Anterior cingulate cortex (tissue), 58 donors: ENCODE data around the gene TEX14.

Experiments used
- DNase-seq, 58 donors: peaks; one replicate each; lab custom pipeline; 2025; lab: John Stamatoyannopoulos, UW

The TEX14 gene

DNA sequence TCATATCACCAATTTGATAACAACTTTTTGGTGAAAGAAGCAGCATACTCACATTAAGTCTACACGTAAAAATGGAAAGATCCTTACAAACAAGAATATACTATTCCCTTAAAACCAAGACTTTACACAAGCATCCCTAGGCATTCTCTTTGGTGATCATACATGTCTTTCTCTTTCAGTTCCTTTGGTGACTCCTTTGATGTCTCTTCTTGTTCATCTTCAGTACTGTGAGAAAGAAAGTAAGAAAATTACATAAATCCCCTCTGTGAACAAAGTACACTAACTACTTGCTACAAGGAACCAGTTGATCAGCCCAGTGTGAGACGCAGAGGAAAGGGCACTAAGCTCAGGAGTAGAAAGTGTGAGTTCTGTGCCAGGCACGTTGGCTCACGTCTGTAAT is 117.8 kb downstream of the TEX14 start:
- DNase-seq, result no peak

GRCh38 chr17:58572846-58573245 is 119.0 kb downstream of the TEX14 start:
- DNase-seq, result no peak

DNA sequence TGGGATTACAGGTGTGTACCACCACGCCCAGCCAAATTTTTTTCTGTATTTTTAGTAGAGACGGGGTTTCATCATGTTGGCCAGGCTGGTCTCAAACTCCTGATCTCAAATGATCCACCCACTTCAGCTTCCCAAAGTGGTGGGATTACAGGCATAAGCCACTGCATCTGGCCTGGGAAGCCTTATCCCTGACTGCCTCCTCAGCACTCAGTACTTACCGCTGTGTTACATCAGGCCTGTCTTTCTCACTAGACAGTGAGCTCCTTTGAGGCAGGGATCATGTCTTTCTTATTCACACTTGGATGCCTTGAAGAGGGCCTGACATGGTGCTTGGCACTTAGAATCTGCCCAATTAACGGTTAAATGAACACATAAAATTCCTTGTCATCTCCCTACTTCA is 121.1 kb downstream of the TEX14 start:
- DNase-seq, result no peak

- DNase-seq, result no peak
Measured at GRCh38 chr17:58569196-58569595, 122.6 kb downstream of the TEX14 start.

DNA sequence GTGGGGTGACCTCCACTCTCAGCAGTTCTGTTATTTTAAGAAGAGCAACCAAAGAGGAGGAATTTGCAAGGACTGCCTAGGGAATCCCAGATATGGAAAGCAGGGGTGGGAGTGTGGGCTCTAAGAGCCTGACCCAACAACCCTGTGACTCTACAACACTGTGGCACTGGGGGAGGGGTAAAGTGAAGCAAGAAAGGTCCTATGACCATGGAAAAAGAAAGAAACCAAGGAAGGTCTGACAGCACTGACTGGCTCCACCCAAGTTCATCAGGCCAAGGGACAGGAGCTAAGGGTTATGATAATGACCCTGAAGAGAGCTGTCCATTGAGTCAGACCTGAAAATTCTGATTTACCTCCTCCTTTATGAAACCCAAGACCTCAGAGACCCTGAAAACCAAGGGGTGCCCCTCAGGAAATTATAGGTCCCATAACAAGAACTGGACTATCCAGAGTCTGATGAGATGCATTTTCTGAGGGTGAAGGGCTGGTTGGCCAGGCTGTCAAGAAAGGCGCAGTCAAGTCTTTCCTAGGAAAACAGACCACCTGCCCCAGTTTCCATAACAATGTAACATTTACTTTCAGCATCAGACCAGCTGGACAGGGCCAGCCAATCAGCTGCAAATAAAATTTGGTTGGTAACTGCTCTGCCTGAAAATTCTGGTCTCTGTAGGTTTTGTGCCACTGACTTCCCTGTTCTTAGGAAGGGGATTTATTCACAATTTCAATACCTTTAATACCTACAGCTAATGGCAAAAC is 123.6 kb downstream of the TEX14 start:
- no peak for DNase-seq

DNA sequence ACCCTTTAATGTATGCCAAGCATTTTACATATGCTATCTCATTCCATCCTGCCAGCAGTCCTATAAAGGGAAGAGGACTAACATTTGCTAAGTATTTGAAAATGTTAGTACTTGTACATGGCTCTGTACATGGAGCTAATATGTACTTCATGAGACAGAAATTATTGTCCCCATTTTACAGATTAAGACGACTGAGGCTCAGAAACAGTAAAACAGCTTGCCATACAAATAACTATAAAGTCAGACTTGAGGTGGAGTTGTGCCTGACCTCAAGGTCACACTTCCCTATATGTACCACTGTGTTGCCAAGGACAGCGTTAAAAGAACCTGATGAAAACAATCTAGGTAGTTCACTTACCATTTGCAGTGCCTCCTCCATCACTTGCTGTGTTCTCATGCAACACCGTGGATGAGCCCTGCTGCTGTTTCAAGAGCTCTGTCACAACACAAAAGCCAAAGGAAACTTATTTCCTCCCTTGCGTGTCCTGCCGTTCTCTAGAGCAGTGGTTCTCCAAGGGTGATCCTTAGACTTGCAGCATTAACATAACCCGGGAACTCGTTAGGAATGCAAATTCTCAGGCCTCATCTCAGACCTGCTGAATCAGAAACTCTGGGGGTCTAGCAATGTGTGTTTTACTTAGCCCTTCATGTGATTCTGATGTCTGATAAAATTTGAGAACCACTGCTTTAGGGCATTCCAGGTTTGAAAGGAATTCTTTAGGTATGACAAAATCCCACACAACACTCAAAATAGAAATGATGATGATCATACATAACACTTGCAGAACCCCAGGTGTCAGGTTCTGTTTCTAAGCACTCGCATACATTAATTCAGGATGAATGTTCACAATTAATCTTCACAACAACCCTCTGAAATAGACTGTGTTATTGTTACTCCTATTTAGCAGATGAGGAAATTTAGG is 126.2 kb downstream of the TEX14 start:
- no peak for DNase-seq

GRCh38 chr17:58564971-58565370 is 126.9 kb downstream of the TEX14 start:
- DNase-seq, result no peak

GRCh38 chr17:58564243-58564642 is 127.6 kb downstream of the TEX14 start:
- no peak for DNase-seq

DNA sequence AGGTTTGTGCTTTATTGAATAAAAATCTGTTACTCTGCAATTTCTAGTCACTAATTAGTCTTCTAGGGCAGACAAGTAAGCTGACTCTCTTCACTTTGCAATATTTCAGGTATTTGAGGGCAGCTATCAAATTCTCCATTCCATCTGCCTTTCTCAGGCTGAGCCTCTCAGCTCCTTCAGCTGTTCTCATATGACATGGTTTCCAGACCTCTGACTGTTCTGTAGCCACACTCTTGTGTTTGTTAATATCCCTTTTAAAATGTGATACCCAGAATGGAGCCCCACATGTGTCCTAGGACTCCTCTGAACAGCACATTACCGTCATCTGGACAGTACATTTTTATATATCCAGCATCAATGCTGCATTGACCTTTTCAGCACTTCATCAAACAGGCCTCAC is 131.3 kb downstream of the TEX14 start:
- no peak for DNase-seq

DNA sequence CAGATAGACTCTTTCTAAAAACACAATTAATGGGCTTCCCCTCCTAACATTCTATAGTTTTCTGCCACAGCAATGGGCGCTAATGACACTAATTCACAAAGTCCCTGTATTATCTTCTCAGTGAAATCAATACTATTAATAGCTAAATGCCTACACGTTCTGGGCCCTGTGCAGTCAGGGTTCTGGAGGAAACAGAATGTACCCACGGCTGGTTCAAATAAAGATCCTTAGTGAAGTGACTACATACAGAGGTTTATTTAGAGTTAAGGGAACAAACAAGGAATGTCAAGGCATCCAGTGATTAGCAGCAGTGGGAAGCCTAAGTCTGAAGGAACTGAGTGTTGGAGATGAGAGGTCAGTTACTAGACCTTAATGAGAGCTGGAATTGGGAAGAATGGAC is 133.9 kb downstream of the TEX14 start:
- no peak for DNase-seq

DNA sequence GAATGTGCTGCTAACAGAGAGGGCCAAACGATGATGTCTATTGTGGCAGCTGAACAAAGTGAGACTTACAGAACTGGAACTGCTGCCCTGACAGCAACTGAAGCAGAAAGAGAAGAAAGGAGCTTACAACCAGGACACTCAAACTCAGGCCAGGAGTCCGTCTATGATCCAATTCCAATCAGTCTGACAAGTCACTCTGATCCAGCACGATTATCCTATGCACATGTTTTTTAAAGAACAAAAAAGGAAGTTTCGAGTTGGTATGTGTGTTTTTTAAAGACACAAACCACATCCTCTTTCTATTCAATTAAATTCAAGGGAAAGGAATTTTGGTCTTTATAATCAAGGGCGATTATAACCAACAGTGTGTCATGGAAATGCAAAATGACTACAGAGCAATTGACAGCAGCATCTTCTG is 135.0 kb downstream of the TEX14 start:
- peak in 15 of 58 donors; percentile 4 to 56 (median 18) for DNase-seq

DNA sequence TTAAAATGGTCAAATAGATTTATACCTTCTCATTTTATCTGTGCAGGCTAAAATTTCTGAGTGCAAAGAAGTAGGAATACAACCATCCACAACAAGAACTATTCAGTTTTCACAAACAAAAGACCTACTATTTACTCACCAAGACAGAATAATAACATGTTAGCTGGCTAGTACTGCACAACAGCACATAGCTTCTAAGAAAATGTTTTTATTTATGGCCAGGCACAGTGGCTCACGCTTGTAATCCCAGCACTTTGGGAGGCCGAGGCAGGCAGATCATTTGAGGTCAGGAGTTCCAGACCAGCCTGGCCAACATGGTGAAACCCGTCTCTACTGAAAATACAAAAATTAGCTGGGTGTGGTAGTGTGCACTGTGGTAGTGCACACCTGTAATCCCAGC is 136.7 kb downstream of the TEX14 start:
- peak in 21 of 58 donors; percentile 9 to 77 (median 30) for DNase-seq

GRCh38 chr17:58541249-58541648 is 150.6 kb downstream of the TEX14 start:
- DNase-seq, result peak in 1 of 58 donors; percentile 13

DNA sequence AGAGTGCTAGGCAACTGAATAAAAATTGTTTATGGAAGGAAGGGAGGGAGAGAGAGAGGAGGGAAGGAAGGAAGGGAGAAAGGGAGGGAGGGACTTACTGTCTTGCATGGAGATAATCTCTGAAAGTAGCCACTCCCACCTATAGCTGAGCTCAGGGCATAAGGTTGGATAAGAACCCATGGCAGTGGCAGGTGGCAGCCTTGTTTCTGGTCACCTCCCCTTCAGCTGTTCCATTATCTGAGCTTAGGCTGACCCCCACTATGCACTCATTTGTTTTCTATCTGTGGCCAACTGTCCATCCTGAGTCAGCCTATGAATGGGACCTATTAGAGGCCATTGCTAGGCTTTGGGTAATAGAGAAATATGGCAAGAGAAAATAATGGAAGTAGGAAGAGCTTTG is 152.1 kb downstream of the TEX14 start:
- no peak for DNase-seq

- DNase-seq, result no peak
Measured at GRCh38 chr17:58538811-58539409, 152.9 kb downstream of the TEX14 start.

DNA sequence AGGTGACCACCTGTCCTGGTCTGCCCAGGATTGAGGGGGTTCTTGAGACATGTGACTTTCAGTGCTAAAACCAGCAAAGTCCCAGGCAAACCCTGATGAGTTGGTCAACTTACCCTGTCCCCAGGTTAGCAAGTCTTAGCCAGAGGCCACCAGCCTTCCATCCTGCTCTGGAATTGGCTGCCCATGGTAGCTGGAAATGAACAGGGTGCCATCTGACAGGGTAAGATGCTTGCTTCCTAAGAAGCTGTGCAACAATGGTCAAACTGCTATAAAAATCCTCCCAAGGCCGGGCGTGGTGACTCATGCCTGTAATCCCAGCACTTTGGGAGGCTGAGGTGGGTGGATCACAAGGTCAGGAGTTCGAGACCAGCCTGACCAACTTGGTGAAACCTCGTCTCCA is 154.6 kb downstream of the TEX14 start:
- DNase-seq, result no peak

DNA sequence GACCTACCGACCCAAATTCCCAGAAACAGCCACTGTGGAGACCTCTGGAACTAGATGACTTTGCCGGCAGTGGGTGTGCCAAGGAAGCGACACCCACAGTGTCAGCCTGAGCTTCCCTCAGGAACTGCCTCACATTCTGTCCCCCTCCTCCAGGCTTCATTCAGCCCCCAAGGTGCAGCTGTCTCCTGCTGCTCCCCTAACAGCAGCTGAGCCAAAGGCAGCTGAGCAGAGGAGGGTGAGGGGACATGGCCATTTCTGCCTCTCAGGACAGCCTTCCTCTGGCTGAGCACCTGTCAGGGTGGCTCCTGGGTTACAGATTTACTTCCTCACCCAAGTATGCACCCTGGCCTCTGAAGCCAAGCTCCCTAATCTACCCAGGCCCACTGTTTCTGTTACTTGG is 155.3 kb downstream of the TEX14 start:
- DNase-seq, result no peak

DNA sequence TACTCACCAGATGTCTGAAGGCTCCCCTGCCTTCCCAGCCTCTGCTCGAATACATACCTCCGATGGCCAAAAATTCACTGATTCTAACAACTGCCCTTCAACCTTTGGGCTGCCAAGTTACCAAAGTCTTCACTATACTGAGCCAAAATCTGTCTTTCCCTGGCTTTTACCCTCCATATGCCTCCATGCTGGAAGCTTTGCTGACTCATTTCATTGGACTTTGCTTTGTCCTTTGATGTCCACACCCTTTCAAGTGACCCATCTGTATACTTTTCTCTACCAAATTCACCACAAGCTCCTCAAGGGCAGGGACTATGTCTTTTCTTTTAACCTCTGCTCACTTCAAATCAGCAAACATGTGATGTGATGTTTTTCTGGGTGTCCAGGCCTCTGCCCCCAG is 156.4 kb downstream of the TEX14 start:
- DNase-seq, result no peak

GRCh38 chr17:58534901-58535421 is 156.9 kb downstream of the TEX14 start:
- no peak for DNase-seq

DNA sequence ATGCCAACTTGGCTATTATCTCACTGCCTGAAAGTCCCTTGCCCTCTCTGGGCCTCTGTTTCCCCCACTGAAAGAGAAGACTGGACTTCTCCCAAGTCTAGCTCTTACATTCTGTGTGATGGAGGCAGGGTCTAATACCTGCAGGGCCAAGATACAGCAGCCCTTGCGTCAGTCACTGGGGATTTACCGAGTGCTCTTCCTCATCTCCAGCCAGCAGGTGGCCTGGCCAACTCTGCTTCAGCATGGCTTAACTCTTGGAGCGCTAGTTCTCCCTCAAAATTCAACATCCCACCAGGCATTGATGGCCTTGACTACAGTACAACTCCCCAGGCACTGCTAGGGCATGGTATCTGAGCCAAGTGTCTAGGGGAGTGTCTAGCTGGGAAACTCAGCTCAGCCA is 157.5 kb downstream of the TEX14 start:
- DNase-seq, result no peak

DNA sequence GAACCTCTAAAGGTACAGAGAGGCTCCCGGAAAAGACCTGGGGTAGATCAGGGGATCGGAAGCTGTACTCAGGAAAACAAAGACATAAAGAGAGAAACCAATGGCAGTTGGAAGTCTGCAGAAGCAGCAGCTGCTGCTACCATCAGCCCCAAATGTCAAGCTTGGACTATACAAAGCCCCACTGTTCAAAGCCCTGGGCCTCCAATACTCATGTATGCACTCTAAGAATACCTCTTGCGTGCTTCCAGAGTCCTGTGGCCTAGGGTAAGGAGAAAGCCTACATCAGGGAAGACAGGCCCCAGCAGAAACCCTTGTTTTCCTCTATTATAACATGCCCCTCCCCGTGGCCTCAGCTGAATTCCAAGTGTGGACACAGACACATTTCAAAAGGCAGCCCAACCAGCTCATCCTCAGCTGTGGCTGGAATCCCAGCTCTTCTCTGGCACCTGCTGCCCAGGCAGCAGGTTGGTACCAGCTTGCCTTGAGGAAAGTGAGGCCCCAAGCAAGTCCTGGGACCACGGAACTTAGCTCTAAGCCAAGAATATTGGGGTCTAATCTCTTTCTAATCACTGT is 158.1 kb downstream of the TEX14 start:
- peak in 17 of 58 donors; percentile 19 to 64 (median 34) for DNase-seq
